Caco-2 (cell line): ENCODE measurements around the gene COX10. TPM values are rescaled to one million over a fixed set of nuclear protein-coding genes. Genes with fewer than 3 reads are reported as not detected.

Experiments used
- BruUV-seq: library from RNA; stranded (reverse); fragments of 400-500 nt; replicated peaks from 2 replicates; lab custom pipeline; 2021; lab: Mats Ljungman, UMichigan
- CTCF ChIA-PET: fragments of 300-600 bp; sonication (Branson Sonifier 250); formaldehyde crosslinking; loops from one replicate; lab custom pipeline; 2022; ENCODE audit warnings: antibody characterized with exemption; lab: Charles Lee
- POLR2A ChIA-PET: fragments of 300-600 bp; sonication (Branson Sonifier 250); formaldehyde crosslinking; loops from one replicate; lab custom pipeline; 2022; ENCODE audit warnings: antibody characterized with exemption; lab: Charles Lee
- DNase-seq, 2 experiments: peaks; one replicate each; pipeline versions ENCODE4 v3.0.0 to v3.0.0-alpha.2; 2020 to 2022
- H3K27me3 ChIP-seq: replicated peaks from 2 replicates; pipeline ENCODE4 v1.6.0; 2011; ENCODE audit warnings: low read length; ENCODE audit not compliant: control insufficient read depth, insufficient read depth
- H3K36me3 ChIP-seq: 2 replicates; pipeline ENCODE4 v1.5.1; 2011; ENCODE audit warnings: low read length; ENCODE audit not compliant: control insufficient read depth, insufficient read depth
- H3K4me1 ChIP-seq: fragments of 250-450 bp; sonication (Bioruptor Pico); 2 replicates; pipeline ENCODE4 v1.5.1; 2020; ENCODE audit warnings: mild to moderate bottlenecking
- H3K4me3 ChIP-seq: 2 replicates; pipeline ENCODE4 v1.5.1; 2011; ENCODE audit warnings: low read depth, mild to moderate bottlenecking, control low read depth, low read length
- H3K9me3 ChIP-seq: fragments of 250-450 bp; sonication (Bioruptor Pico); 2 replicates; pipeline ENCODE4 v1.5.1; 2020; ENCODE audit warnings: mild to moderate bottlenecking, moderate library complexity
- H3K27ac Mint-ChIP-seq: one replicate; pipeline ENCODE4 v1.8.0; 2022; ENCODE audit warnings: mixed read lengths; ENCODE audit not compliant: unreplicated experiment
- H3K27me3 Mint-ChIP-seq: one replicate; pipeline ENCODE4 v1.8.0; 2022; ENCODE audit warnings: mixed read lengths; ENCODE audit not compliant: insufficient read depth, unreplicated experiment
- H3K36me3 Mint-ChIP-seq: one replicate; pipeline ENCODE4 v1.8.0; 2022; ENCODE audit warnings: mild to moderate bottlenecking, mixed read lengths; ENCODE audit not compliant: insufficient read depth, unreplicated experiment
- H3K4me1 Mint-ChIP-seq: one replicate; pipeline ENCODE4 v1.8.0; 2022; ENCODE audit warnings: low read depth, mixed read lengths; ENCODE audit not compliant: unreplicated experiment
- H3K4me3 Mint-ChIP-seq: one replicate; pipeline ENCODE4 v1.8.0; 2022; ENCODE audit warnings: mild to moderate bottlenecking, moderate library complexity, mixed read lengths; ENCODE audit not compliant: unreplicated experiment
- H3K9me3 Mint-ChIP-seq: one replicate; pipeline ENCODE4 v1.8.0; 2022; ENCODE audit warnings: mixed read lengths; ENCODE audit not compliant: unreplicated experiment
- CTCF ChIP-seq, 2 experiments: fragments of 200-600 bp in 1 of 2; IDR thresholded peaks; 1 replicate in 1 of 2; 2 replicates in 1 of 2; pipeline versions ENCODE4 v1.5.1 to v1.8.0; 2011 to 2022; ENCODE audit warnings: antibody characterized with exemption in 1 of 2, control low read depth in 1 of 2, inconsistent platforms in 1 of 2, low read depth in 1 of 2, low read length in 1 of 2, mild to moderate bottlenecking in 1 of 2, moderate library complexity in 1 of 2; ENCODE audit not compliant: insufficient read depth in 1 of 2, severe bottlenecking in 1 of 2, unreplicated experiment in 1 of 2
- intact Hi-C: fragments of 100-400 bp; cut with micrococcal nuclease; formaldehyde crosslinking; loops from one replicate; pipeline ENCODE4 v1.10.0; 2022; ENCODE audit not compliant: unreplicated experiment
- total RNA-seq: library from RNA; stranded (reverse); gene quantifications from 2 replicates; pipeline ENCODE4 v1.2.3, GENCODE V29; 2022

The COX10 gene
- total RNA-seq, 1 experiment from 2014 or later: 13.5 TPM

- TF ChIP-seq CTCF (IDR thresholded peaks at IDR 0.05; ENCODE audit: insufficient read depth in 1 of 2, low read depth in 1 of 2, low read length in 1 of 2, severe bottlenecking in 1 of 2, unreplicated experiment in 1 of 2): no peak
- CTCF ChIA-PET: no interaction called here
- no peak overlapping the region for H3K27ac Mint-ChIP-seq
- intact Hi-C loops: no loop called here
- Histone ChIP-seq H3K27me3 (no peaks in the 10 kb centered on the region), H3K9me3 (no peaks in the 10 kb centered on the region), H3K4me1 (peaks cover 4% of the 10 kb centered on the region; the same call in 1 of the 2 replicates), H3K4me3 (no peak overlapping the region), H3K36me3 (no peaks in the 10 kb centered on the region)
- no peak for DNase-seq
- H3K27me3 Mint-ChIP-seq: no peaks in the 10 kb centered on the region
- H3K4me3 Mint-ChIP-seq: no peak overlapping the region
- POLR2A ChIA-PET: no interaction called here
- H3K4me1 Mint-ChIP-seq: peaks cover 6% of the 10 kb centered on the region
- no peaks in the 10 kb centered on the region for H3K36me3 Mint-ChIP-seq
- no TSS peak for BruUV-seq
- no peaks in the 10 kb centered on the region for H3K9me3 Mint-ChIP-seq
These were observed 23.5 kb downstream of the COX10 start for GRCh38 chr17:14092808-14093207.

GRCh38 chr17:14094676-14095601, 25.6 kb downstream of the COX10 start:
- Histone ChIP-seq H3K36me3 (no peaks in the 10 kb centered on the region), H3K4me1 (peaks cover 16% of the 10 kb centered on the region), H3K9me3 (no peaks in the 10 kb centered on the region), H3K4me3 (no peak overlapping the region), H3K27me3 (no peaks in the 10 kb centered on the region)
- intact Hi-C loops: no loop called here
- POLR2A ChIA-PET: no interaction called here
- no peak for DNase-seq
- no peak for TF ChIP-seq CTCF (IDR thresholded peaks at IDR 0.05; ENCODE audit: insufficient read depth in 1 of 2, low read depth in 1 of 2, low read length in 1 of 2, severe bottlenecking in 1 of 2, unreplicated experiment in 1 of 2)
- CTCF ChIA-PET: no interaction called here
- no TSS peak for BruUV-seq
- Mint-ChIP-seq H3K36me3 (no peaks in the 10 kb centered on the region), H3K4me1 (peaks cover 6% of the 10 kb centered on the region), H3K9me3 (no peaks in the 10 kb centered on the region), H3K4me3 (no peak overlapping the region), H3K27me3 (no peaks in the 10 kb centered on the region), H3K27ac (no peak overlapping the region)

- H3K27me3 ChIP-seq: no peaks in the 10 kb centered on the region
- POLR2A ChIA-PET: no interaction called here
- peaks cover 16% of the 10 kb centered on the region for H3K4me1 ChIP-seq
- H3K4me1 Mint-ChIP-seq: peaks cover 6% of the 10 kb centered on the region
- no peaks in the 10 kb centered on the region for H3K9me3 Mint-ChIP-seq
- no peak overlapping the region for H3K27ac Mint-ChIP-seq
- no TSS peak for BruUV-seq
- intact Hi-C loops: no loop called here
- H3K4me3 Mint-ChIP-seq: no peak overlapping the region
- no peak for TF ChIP-seq CTCF (IDR thresholded peaks at IDR 0.05; ENCODE audit: insufficient read depth in 1 of 2, low read depth in 1 of 2, low read length in 1 of 2, severe bottlenecking in 1 of 2, unreplicated experiment in 1 of 2)
- no peak overlapping the region for H3K4me3 ChIP-seq
- no peaks in the 10 kb centered on the region for H3K27me3 Mint-ChIP-seq
- no peak for DNase-seq
- CTCF ChIA-PET: no interaction called here
- H3K36me3 ChIP-seq: no peaks in the 10 kb centered on the region
- no peaks in the 10 kb centered on the region for H3K36me3 Mint-ChIP-seq
- H3K9me3 ChIP-seq: no peaks in the 10 kb centered on the region
These were observed 26.3 kb downstream of the COX10 start for GRCh38 chr17:14095631-14096030.
